ENCODE data around the gene AKR1C3.

DNA sequence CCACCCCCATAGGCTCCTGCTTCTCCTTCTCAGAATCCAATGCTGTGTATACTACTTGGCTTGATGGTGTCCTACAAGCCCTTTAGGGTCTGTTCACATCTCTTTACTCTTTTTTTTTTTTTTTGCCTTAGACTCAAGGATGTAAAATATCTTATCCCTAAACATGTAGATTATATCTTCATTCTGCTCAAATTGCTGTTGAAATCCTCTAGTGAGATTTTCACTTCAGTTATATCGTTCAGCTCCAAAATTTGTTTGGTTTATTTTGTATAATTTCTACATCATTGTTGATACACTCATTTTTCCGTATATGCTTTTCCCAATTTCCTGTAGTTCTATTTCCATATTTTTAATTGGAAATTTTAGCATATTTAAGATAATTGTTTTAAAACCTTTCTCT, 1.8 kb upstream of the AKR1C3 start:
- TF ChIP-seq REST (IDR thresholded peaks at IDR 0.05; ENCODE audit: low read depth) = no peak
- no peak for TF ChIP-seq CTCF (IDR thresholded peaks at IDR 0.05 in 2 of 3, conservative IDR thresholded peaks at IDR 0.05 in 1 of 3; ENCODE audit: borderline replicate concordance in 1 of 3, insufficient read depth in 1 of 3, low read depth in 2 of 3, low read length in 2 of 3)
- TF ChIP-seq POLR2A (IDR thresholded peaks at IDR 0.05; ENCODE audit: borderline replicate concordance, extremely low read depth, insufficient read depth, insufficient read length) = no peak
- TF ChIP-seq SRF (IDR thresholded peaks at IDR 0.05; ENCODE audit: low read depth) = no peak
- no peak for TF ChIP-seq YY1 (IDR thresholded peaks at IDR 0.05; ENCODE audit: extremely low read depth, insufficient replicate concordance, low read depth, low read length)
- TF ChIP-seq MAX (IDR thresholded peaks at IDR 0.05) = no peak
- no peak for TF ChIP-seq ZNF274 (IDR thresholded peaks at IDR 0.05; ENCODE audit: low read depth, low read length)
- TF ChIP-seq FOSL1 (IDR thresholded peaks at IDR 0.05; ENCODE audit: low read depth) = no peak
- no peak for TF ChIP-seq POLR2AphosphoS5 (IDR thresholded peaks at IDR 0.05; ENCODE audit: low read depth, low read length)
- TF ChIP-seq ZFX (IDR thresholded peaks at IDR 0.05) = no peak
- TF ChIP-seq ATF3 (IDR thresholded peaks at IDR 0.05) = no peak
- no peak for TF ChIP-seq EZH2 (IDR thresholded peaks at IDR 0.05)
